Caco-2 (cell line): ENCODE results near the gene DPF1. TPM values are rescaled to one million over a fixed set of nuclear protein-coding genes. Genes with fewer than 3 reads are reported as not detected.
A peak's percentile ranks its signal among the peaks of the same experiment; 100 is the strongest.

ENCODE experiments used
- BruUV-seq: library from RNA; stranded (reverse); fragments of 400-500 nt; replicated peaks from 2 replicates; lab custom pipeline; 2021; lab: Mats Ljungman, UMichigan
- CTCF ChIA-PET: fragments of 300-600 bp; sonication (Branson Sonifier 250); formaldehyde crosslinking; loops from one replicate; lab custom pipeline; 2022; ENCODE audit warnings: antibody characterized with exemption; lab: Charles Lee
- POLR2A ChIA-PET: fragments of 300-600 bp; sonication (Branson Sonifier 250); formaldehyde crosslinking; loops from one replicate; lab custom pipeline; 2022; ENCODE audit warnings: antibody characterized with exemption; lab: Charles Lee
- DNase-seq, 2 experiments: peaks; one replicate each; pipeline versions ENCODE4 v3.0.0 to v3.0.0-alpha.2; 2020 to 2022
- H3K27me3 ChIP-seq: replicated peaks from 2 replicates; pipeline ENCODE4 v1.6.0; 2011; ENCODE audit warnings: low read length; ENCODE audit not compliant: control insufficient read depth, insufficient read depth
- H3K36me3 ChIP-seq: 2 replicates; pipeline ENCODE4 v1.5.1; 2011; ENCODE audit warnings: low read length; ENCODE audit not compliant: control insufficient read depth, insufficient read depth
- H3K4me1 ChIP-seq: fragments of 250-450 bp; sonication (Bioruptor Pico); 2 replicates; pipeline ENCODE4 v1.5.1; 2020; ENCODE audit warnings: mild to moderate bottlenecking
- H3K4me3 ChIP-seq: 2 replicates; pipeline ENCODE4 v1.5.1; 2011; ENCODE audit warnings: low read depth, mild to moderate bottlenecking, control low read depth, low read length
- H3K9me3 ChIP-seq: fragments of 250-450 bp; sonication (Bioruptor Pico); 2 replicates; pipeline ENCODE4 v1.5.1; 2020; ENCODE audit warnings: mild to moderate bottlenecking, moderate library complexity
- H3K27ac Mint-ChIP-seq: one replicate; pipeline ENCODE4 v1.8.0; 2022; ENCODE audit warnings: mixed read lengths; ENCODE audit not compliant: unreplicated experiment
- H3K27me3 Mint-ChIP-seq: one replicate; pipeline ENCODE4 v1.8.0; 2022; ENCODE audit warnings: mixed read lengths; ENCODE audit not compliant: insufficient read depth, unreplicated experiment
- H3K36me3 Mint-ChIP-seq: one replicate; pipeline ENCODE4 v1.8.0; 2022; ENCODE audit warnings: mild to moderate bottlenecking, mixed read lengths; ENCODE audit not compliant: insufficient read depth, unreplicated experiment
- H3K4me1 Mint-ChIP-seq: one replicate; pipeline ENCODE4 v1.8.0; 2022; ENCODE audit warnings: low read depth, mixed read lengths; ENCODE audit not compliant: unreplicated experiment
- H3K4me3 Mint-ChIP-seq: one replicate; pipeline ENCODE4 v1.8.0; 2022; ENCODE audit warnings: mild to moderate bottlenecking, moderate library complexity, mixed read lengths; ENCODE audit not compliant: unreplicated experiment
- H3K9me3 Mint-ChIP-seq: one replicate; pipeline ENCODE4 v1.8.0; 2022; ENCODE audit warnings: mixed read lengths; ENCODE audit not compliant: unreplicated experiment
- CTCF ChIP-seq, 2 experiments: fragments of 200-600 bp in 1 of 2; IDR thresholded peaks; 1 replicate in 1 of 2; 2 replicates in 1 of 2; pipeline versions ENCODE4 v1.5.1 to v1.8.0; 2011 to 2022; ENCODE audit warnings: antibody characterized with exemption in 1 of 2, control low read depth in 1 of 2, inconsistent platforms in 1 of 2, low read depth in 1 of 2, low read length in 1 of 2, mild to moderate bottlenecking in 1 of 2, moderate library complexity in 1 of 2; ENCODE audit not compliant: insufficient read depth in 1 of 2, severe bottlenecking in 1 of 2, unreplicated experiment in 1 of 2
- intact Hi-C: fragments of 100-400 bp; cut with micrococcal nuclease; formaldehyde crosslinking; loops from one replicate; pipeline ENCODE4 v1.10.0; 2022; ENCODE audit not compliant: unreplicated experiment
- total RNA-seq: library from RNA; stranded (reverse); gene quantifications from 2 replicates; pipeline ENCODE4 v1.2.3, GENCODE V29; 2022

The DPF1 gene
- total RNA-seq, 1 experiment from 2014 or later, result 5.0 TPM

GRCh38 chr19:38206928-38207327 is 17.1 kb downstream of the DPF1 start:
- POLR2A ChIA-PET, result no interaction called here
- TSS peak; percentile 31 for BruUV-seq

GRCh38 chr19:38206006-38206745 is 17.8 kb downstream of the DPF1 start:
- CTCF ChIA-PET, result no interaction called here

More at GRCh38 chr19:38206928-38207327, 17.1 kb downstream of the DPF1 start:
- H3K27ac Mint-ChIP-seq, result peak overlapping the region; percentile 42
- Histone ChIP-seq H3K36me3 (peaks cover 2% of the 10 kb centered on the region; the same call in 1 of the 2 replicates), H3K4me3 (no peak overlapping the region), H3K27me3 (no peaks in the 10 kb centered on the region), H3K9me3 (no peaks in the 10 kb centered on the region), H3K4me1 (no peaks in the 10 kb centered on the region)
- no peak overlapping the region for H3K4me3 Mint-ChIP-seq
- CTCF ChIA-PET, result no interaction called here
- intact Hi-C loops, result no loop called here
- no peaks in the 10 kb centered on the region for H3K9me3 Mint-ChIP-seq
- peaks cover 10% of the 10 kb centered on the region for H3K4me1 Mint-ChIP-seq
- TF ChIP-seq CTCF (IDR thresholded peaks at IDR 0.05; ENCODE audit: insufficient read depth in 1 of 2, low read depth in 1 of 2, low read length in 1 of 2, severe bottlenecking in 1 of 2, unreplicated experiment in 1 of 2), result no peak
- no peaks in the 10 kb centered on the region for H3K27me3 Mint-ChIP-seq
- H3K36me3 Mint-ChIP-seq, result peaks cover 71% of the 10 kb centered on the region
- DNase-seq, result no peak

GRCh38 chr19:38204728-38205127 is 19.3 kb downstream of the DPF1 start:
- H3K9me3 ChIP-seq, result no peaks in the 10 kb centered on the region
- TF ChIP-seq CTCF (IDR thresholded peaks at IDR 0.05; ENCODE audit: insufficient read depth in 1 of 2, low read depth in 1 of 2, low read length in 1 of 2, severe bottlenecking in 1 of 2, unreplicated experiment in 1 of 2), result no peak
- no peak overlapping the region for H3K4me3 Mint-ChIP-seq
- no peaks in the 10 kb centered on the region for H3K4me1 ChIP-seq
- H3K27me3 ChIP-seq, result no peaks in the 10 kb centered on the region
- H3K4me1 Mint-ChIP-seq, result peaks cover 2% of the 10 kb centered on the region
- ChIA-PET POLR2A (no interaction called here), CTCF (interaction anchor here (0.7 kb wide), 1 partner anchor 12 kb away, joined by 3 read pairs; no protein-coding TSS in a partner anchor)
- peaks cover 6% of the 10 kb centered on the region for H3K36me3 ChIP-seq
- peaks cover 77% of the 10 kb centered on the region for H3K36me3 Mint-ChIP-seq
- no peak for DNase-seq
- H3K9me3 Mint-ChIP-seq, result no peaks in the 10 kb centered on the region
- intact Hi-C loops, result no loop called here
- BruUV-seq, result no TSS peak
- no peak overlapping the region for H3K4me3 ChIP-seq
- no peak overlapping the region for H3K27ac Mint-ChIP-seq
- H3K27me3 Mint-ChIP-seq, result no peaks in the 10 kb centered on the region

More at GRCh38 chr19:38206006-38206745, 17.8 kb downstream of the DPF1 start:
- no peak for DNase-seq
- Mint-ChIP-seq H3K36me3 (peaks cover 79% of the 10 kb centered on the region), H3K4me3 (no peak overlapping the region), H3K27ac (no peak overlapping the region), H3K4me1 (peaks cover 10% of the 10 kb centered on the region), H3K27me3 (no peaks in the 10 kb centered on the region), H3K9me3 (no peaks in the 10 kb centered on the region)
- POLR2A ChIA-PET, result no interaction called here
- intact Hi-C loops, result no loop called here
- TF ChIP-seq CTCF (IDR thresholded peaks at IDR 0.05; ENCODE audit: insufficient read depth in 1 of 2, low read depth in 1 of 2, low read length in 1 of 2, severe bottlenecking in 1 of 2, unreplicated experiment in 1 of 2), result no peak
- Histone ChIP-seq H3K9me3 (no peaks in the 10 kb centered on the region), H3K27me3 (no peaks in the 10 kb centered on the region), H3K4me3 (no peak overlapping the region), H3K36me3 (peaks cover 6% of the 10 kb centered on the region), H3K4me1 (no peaks in the 10 kb centered on the region)
- no TSS peak for BruUV-seq
